ENCODE data around the gene OASL. TPM values are rescaled to one million over a fixed set of nuclear protein-coding genes. Genes with fewer than 3 reads are reported as not detected.
"Not testable (repeated sequence)": the region's sequence is repeated elsewhere in the genome, so short reads cannot be mapped to it uniquely, and the experiment has no call there.

Gene OASL
- total RNA-seq, 2 donors from 2014 or later: 2.6 to 16.3 TPM

- H3K36me3 Mint-ChIP-seq: no peaks in the 10 kb centered on the region
- no peaks in the 10 kb centered on the region for H3K9me3 Mint-ChIP-seq
- no peak for DNase-seq (ENCODE audit: low spot score in 2 of 2)
- no peak overlapping the region for H3K27ac Mint-ChIP-seq
- ATAC-seq: no peak
These were observed 23.5 kb upstream of the OASL start for GRCh38 chr12:121062391-121063045.

- Mint-ChIP-seq H3K9me3 (no peaks in the 10 kb centered on the region), H3K36me3 (no peaks in the 10 kb centered on the region), H3K27ac (no peak overlapping the region)
- DNase-seq (ENCODE audit: low spot score in 2 of 2) (no peak), ATAC-seq (no peak)
These were observed 22.8 kb upstream of the OASL start for GRCh38 chr12:121061831-121062230.

- Mint-ChIP-seq H3K9me3 (no peaks in the 10 kb centered on the region), H3K36me3 (no peaks in the 10 kb centered on the region), H3K27ac (peak overlapping the region; percentile 86 to 90)
- DNase-seq (ENCODE audit: low spot score in 2 of 2) (peak in 1 of 2 donors; percentile 49), ATAC-seq (peak; percentile 85 to 93)
These were observed 21.3 kb upstream of the OASL start for GRCh38 chr12:121060149-121061001.

GRCh38 chr12:121059031-121059898 is 20.2 kb upstream of the OASL start:
- H3K36me3 Mint-ChIP-seq: no peaks in the 10 kb centered on the region
- DNase-seq (ENCODE audit: low spot score in 2 of 2): no peak
- peak in 1 of 2 donors; percentile 19 for ATAC-seq
- no peaks in the 10 kb centered on the region for H3K9me3 Mint-ChIP-seq
- peak overlapping the region in 1 of 2 donors; percentile 86 for H3K27ac Mint-ChIP-seq

GRCh38 chr12:121057794-121058193 is 18.7 kb upstream of the OASL start:
- DNase-seq (ENCODE audit: low spot score in 2 of 2) (no peak), ATAC-seq (no peak)
- no peaks in the 10 kb centered on the region for H3K36me3 Mint-ChIP-seq
- no peak overlapping the region for H3K27ac Mint-ChIP-seq
- H3K9me3 Mint-ChIP-seq: no peaks in the 10 kb centered on the region

- no peaks in the 10 kb centered on the region for H3K9me3 Mint-ChIP-seq
- DNase-seq (ENCODE audit: low spot score in 2 of 2): no peak
- no peaks in the 10 kb centered on the region for H3K36me3 Mint-ChIP-seq
- no peak overlapping the region for H3K27ac Mint-ChIP-seq
- ATAC-seq: no peak
These were observed 14.7 kb upstream of the OASL start for GRCh38 chr12:121053706-121054105.

DNA sequence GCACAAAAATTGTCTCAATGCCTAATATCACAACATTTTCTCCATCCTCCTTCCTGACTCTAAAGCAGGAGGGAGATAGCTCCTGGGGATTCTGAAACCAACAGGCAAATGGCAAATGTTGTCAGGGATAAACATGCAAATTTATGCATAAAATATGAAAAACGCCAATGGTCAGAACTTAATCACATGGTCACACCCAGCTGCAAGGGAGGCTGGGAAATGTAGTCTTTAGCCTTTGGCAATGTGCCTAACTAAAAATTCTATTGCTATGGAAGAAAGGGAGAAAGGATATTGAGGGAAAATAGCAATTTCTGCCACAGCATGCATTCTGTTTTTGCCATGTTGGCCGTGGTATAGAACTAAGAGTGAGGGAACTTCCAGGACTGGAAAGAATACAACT is 11.7 kb upstream of the OASL start:
- H3K9me3 Mint-ChIP-seq: no peaks in the 10 kb centered on the region
- H3K36me3 Mint-ChIP-seq: no peaks in the 10 kb centered on the region
- no peak for ATAC-seq
- no peak for DNase-seq (ENCODE audit: low spot score in 2 of 2)
- no peak overlapping the region for H3K27ac Mint-ChIP-seq

DNA sequence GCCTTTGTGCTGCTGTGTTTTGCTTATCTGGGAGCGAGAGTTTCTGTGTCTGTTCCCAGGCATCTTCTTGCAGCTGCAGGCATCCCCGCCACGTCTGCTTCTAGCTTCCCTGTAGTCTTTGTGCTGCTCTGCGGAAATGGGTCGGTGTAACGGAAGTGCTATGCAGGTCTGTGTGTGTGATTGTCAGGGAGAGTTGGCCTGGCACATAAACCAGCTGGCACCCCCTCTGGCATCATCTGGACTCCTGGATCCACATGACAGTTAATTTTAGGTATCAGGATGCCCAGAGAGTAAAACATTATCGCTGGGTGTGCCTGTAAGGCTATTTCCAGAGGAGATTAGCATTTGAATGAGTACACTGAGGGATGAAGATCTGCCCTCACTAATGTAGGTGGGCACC is 9.4 kb upstream of the OASL start:
- Mint-ChIP-seq H3K36me3 (no peaks in the 10 kb centered on the region), H3K27ac (peak overlapping the region; percentile 5 to 72)
- DNase-seq (ENCODE audit: low spot score in 2 of 2): no peak

GRCh38 chr12:121047400-121047799 is 8.4 kb upstream of the OASL start:
- not testable (repeated sequence) for DNase-seq (ENCODE audit: low spot score in 2 of 2); H3K36me3 Mint-ChIP-seq; ATAC-seq; H3K27ac Mint-ChIP-seq; H3K9me3 Mint-ChIP-seq

More for the DNA sequence above, 9.4 kb upstream of the OASL start:
- ATAC-seq: peak in 1 of 2 donors; percentile 60
- H3K9me3 Mint-ChIP-seq: no peaks in the 10 kb centered on the region

- ATAC-seq: no peak
- DNase-seq (ENCODE audit: low spot score in 2 of 2): no peak
- Mint-ChIP-seq H3K27ac (no peak overlapping the region), H3K36me3 (no peaks in the 10 kb centered on the region), H3K9me3 (no peaks in the 10 kb centered on the region)
These were observed 4.0 kb upstream of the OASL start for GRCh38 chr12:121043067-121043466.

GRCh38 chr12:121036810-121037326 is 2.2 kb downstream of the OASL start:
- ATAC-seq (peak; percentile 65 to 67), DNase-seq (ENCODE audit: low spot score in 2 of 2) (peak; percentile 46 to 63)
- Mint-ChIP-seq H3K36me3 (no peaks in the 10 kb centered on the region), H3K9me3 (no peaks in the 10 kb centered on the region), H3K27ac (peak overlapping the region; percentile 74 to 93)

GRCh38 chr12:121034616-121035305 is 4.3 kb downstream of the OASL start:
- ATAC-seq (no peak), DNase-seq (ENCODE audit: low spot score in 2 of 2) (no peak)
- Mint-ChIP-seq H3K36me3 (no peaks in the 10 kb centered on the region), H3K9me3 (no peaks in the 10 kb centered on the region), H3K27ac (peak overlapping the region; percentile 69 to 81)

GRCh38 chr12:121033625-121034349 is 5.3 kb downstream of the OASL start:
- ATAC-seq (peak; percentile 84 to 85), DNase-seq (ENCODE audit: low spot score in 2 of 2) (peak; percentile 50 to 74)
- Mint-ChIP-seq H3K36me3 (no peaks in the 10 kb centered on the region), H3K9me3 (no peaks in the 10 kb centered on the region), H3K27ac (peak overlapping the region; percentile 72 to 81)

DNA sequence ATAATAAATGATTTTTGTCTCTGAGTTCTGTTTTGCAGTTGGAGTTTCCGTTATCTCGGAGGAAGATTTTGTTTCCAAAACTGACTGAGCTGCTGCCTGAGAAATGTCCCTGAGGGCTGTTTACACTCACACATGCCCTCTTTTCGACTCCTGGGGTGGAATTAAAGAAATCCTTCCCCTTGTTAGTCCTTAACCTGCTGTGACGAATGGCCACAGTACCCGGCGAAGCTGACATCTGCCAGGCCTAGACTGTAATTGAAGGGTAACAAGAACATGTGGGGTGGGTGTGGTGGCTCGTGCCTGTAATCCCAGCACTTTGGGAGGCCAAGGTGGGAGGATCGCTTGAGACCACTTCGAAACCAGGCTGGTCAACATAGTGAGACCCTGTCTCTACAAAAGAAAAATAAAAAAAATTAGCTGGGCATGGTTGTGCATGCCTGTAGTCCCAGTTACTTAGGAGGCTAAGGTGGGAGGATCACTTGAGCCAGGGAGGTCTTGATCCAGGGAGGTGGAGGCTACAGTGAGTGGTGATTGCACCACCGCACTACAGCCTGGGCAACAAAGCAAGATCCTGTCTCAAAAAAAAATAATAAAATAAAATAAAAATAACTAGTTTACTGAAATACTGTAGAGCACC is 8.4 kb downstream of the OASL start:
- Mint-ChIP-seq H3K27ac (no peak overlapping the region), H3K36me3 (no peaks in the 10 kb centered on the region), H3K9me3 (no peaks in the 10 kb centered on the region)
- DNase-seq (ENCODE audit: low spot score in 2 of 2) (no peak), ATAC-seq (no peak)

Data from activated naive CD4-positive, alpha-beta T cell treated with anti-CD3 and anti-CD28 coated beads, Interleukin-2, amount 50 U/mL, for 72 hours (primary cell).